Activated CD8-positive, alpha-beta memory T cell treated with anti-CD3 and anti-CD28 coated beads, Interleukin-2, amount 10 ng/mL, durations not matched to agents 7 days and 5 days (primary cell): ENCODE data around the gene MGAT5B. TPM values are rescaled to one million over a fixed set of nuclear protein-coding genes. Genes with fewer than 3 reads are reported as not detected.

ENCODE experiments used
- ATAC-seq: fragments of 150-1000 bp; cut with Tn5 transposase; one replicate; pipeline ENCODE4 v1.10.0; 2021; ENCODE audit warnings: moderate library complexity
- CTCF ChIA-PET: fragments of 350-600 bp; sonication (Branson Sonifier 250); formaldehyde crosslinking; loops from one replicate; lab custom pipeline; 2021; ENCODE audit warnings: antibody characterized with exemption; lab: Charles Lee
- DNase-seq: peaks from one replicate; pipeline ENCODE4 v3.0.0-alpha.2; 2020
- H3K27ac Mint-ChIP-seq: one replicate; pipeline ENCODE4 v1.8.0; 2021; ENCODE audit warnings: mild to moderate bottlenecking, mixed read lengths
- H3K27me3 Mint-ChIP-seq: one replicate; pipeline ENCODE4 v1.8.0; 2021; ENCODE audit warnings: mixed read lengths
- H3K36me3 Mint-ChIP-seq: one replicate; pipeline ENCODE4 v1.8.0; 2021; ENCODE audit warnings: mild to moderate bottlenecking, mixed read lengths
- H3K4me1 Mint-ChIP-seq: one replicate; pipeline ENCODE4 v1.8.0; 2021; ENCODE audit warnings: mixed read lengths
- H3K4me3 Mint-ChIP-seq: one replicate; pipeline ENCODE4 v1.8.0; 2021; ENCODE audit warnings: mild to moderate bottlenecking, moderate library complexity, mixed read lengths
- H3K9me3 Mint-ChIP-seq: one replicate; pipeline ENCODE4 v1.8.0; 2022; ENCODE audit warnings: low read depth, mixed read lengths
- total RNA-seq, 2 experiments: library from RNA; stranded (reverse); gene quantifications; one replicate each; pipeline ENCODE4 v1.2.3, GENCODE V29; 2021

MGAT5B gene
- total RNA-seq, 2 experiments from 2014 or later = 0.18 to 0.68 TPM

GRCh38 chr17:76873856-76874255 lies 5.7 kb downstream of the MGAT5B start:
- CTCF ChIA-PET = no interaction called here
- Mint-ChIP-seq H3K9me3 (peaks cover 5% of the 10 kb centered on the region), H3K4me1 (peaks cover 10% of the 10 kb centered on the region), H3K27ac (no peak overlapping the region), H3K4me3 (no peak overlapping the region), H3K27me3 (peaks cover 22% of the 10 kb centered on the region), H3K36me3 (peaks cover 2% of the 10 kb centered on the region)
- ATAC-seq (no peak), DNase-seq (no peak)

- ATAC-seq (no peak), DNase-seq (no peak)
- no peak overlapping the region for H3K27ac Mint-ChIP-seq
- H3K4me3 Mint-ChIP-seq = no peak overlapping the region
- peaks cover under 1% of the 10 kb centered on the region for H3K27me3 Mint-ChIP-seq
- H3K4me1 Mint-ChIP-seq = peaks cover 3% of the 10 kb centered on the region
- H3K9me3 Mint-ChIP-seq = peaks cover 5% of the 10 kb centered on the region
- peaks cover 2% of the 10 kb centered on the region for H3K36me3 Mint-ChIP-seq
- CTCF ChIA-PET = interaction anchor here (0.9 kb wide), 1 partner anchor 9 kb away, joined by 3 read pairs; the partner anchor contains the start of gene MGAT5B
Observed at GRCh38 chr17:76877437-76877836, 9.2 kb downstream of the MGAT5B start.

DNA sequence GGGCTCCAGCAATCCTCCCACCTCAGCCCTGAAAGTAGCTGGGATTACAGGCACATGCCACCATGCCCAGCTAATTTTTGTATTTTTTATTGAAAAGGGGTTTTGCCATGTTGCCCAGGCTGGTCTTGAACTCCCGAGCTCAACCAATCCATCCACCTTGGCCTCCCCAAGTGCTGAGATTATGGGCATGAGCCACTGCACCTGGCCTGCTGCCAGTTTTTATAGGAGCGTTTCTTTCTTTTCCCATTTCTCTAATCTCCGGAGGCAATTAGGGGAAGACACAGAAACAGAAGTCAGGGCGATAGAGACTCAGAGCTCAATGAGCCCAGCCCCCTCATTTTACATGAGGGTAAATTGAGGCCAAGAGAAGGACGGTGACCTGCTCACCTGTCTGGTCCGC lies 10.4 kb downstream of the MGAT5B start:
- Mint-ChIP-seq H3K27me3 (no peaks in the 10 kb centered on the region), H3K36me3 (peaks cover 2% of the 10 kb centered on the region), H3K4me3 (no peak overlapping the region), H3K4me1 (no peaks in the 10 kb centered on the region), H3K9me3 (peaks cover 5% of the 10 kb centered on the region), H3K27ac (no peak overlapping the region)
- ATAC-seq (no peak), DNase-seq (no peak)
- CTCF ChIA-PET = interaction anchor here (1.0 to 3.2 kb wide), 3 partner anchors 11 to 208 kb away, joined by 3 to 11 read pairs (median 8); partner anchors contain the start of gene MGAT5B

GRCh38 chr17:76879254-76879653 lies 11.1 kb downstream of the MGAT5B start:
- no peak for DNase-seq
- ATAC-seq = no peak
- Mint-ChIP-seq H3K9me3 (peaks cover 5% of the 10 kb centered on the region), H3K36me3 (peaks cover 2% of the 10 kb centered on the region), H3K4me1 (no peaks in the 10 kb centered on the region), H3K27me3 (no peaks in the 10 kb centered on the region), H3K27ac (no peak overlapping the region), H3K4me3 (no peak overlapping the region)
- CTCF ChIA-PET = interaction anchor here (0.8 to 3.2 kb wide), 4 partner anchors 11 to 208 kb away, joined by 3 to 11 read pairs (median 6); partner anchors contain the start of gene MGAT5B

- CTCF ChIA-PET = interaction anchor here (0.8 to 3.2 kb wide), 2 partner anchors 12 to 33 kb away, joined by 3 to 11 read pairs; partner anchors contain the start of gene MGAT5B
Observed at GRCh38 chr17:76879691-76880090, 11.5 kb downstream of the MGAT5B start.

DNA sequence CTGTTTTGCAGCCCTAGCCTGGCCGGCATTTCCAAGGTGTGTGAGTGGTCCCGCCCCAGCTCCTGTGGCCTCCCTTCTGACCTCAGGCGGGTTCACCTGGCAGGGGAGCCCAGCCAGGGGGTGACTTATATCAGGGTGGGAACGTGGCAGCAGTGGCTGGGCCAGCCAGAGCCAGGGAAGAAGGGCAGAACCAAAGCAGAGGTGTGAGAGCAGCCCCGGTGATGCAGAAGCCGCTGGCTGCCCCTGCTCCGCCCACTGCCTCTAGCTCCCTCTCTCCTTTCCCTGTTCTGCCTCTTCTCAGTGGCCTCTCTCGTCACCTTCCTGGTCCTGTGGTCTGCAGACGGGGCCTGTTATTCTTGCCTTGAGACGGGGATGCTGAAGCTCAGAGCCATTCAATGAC lies 12.1 kb downstream of the MGAT5B start:
- Mint-ChIP-seq H3K27me3 (no peaks in the 10 kb centered on the region), H3K36me3 (peaks cover 1% of the 10 kb centered on the region), H3K27ac (no peak overlapping the region), H3K4me3 (no peak overlapping the region), H3K4me1 (no peaks in the 10 kb centered on the region), H3K9me3 (peaks cover 4% of the 10 kb centered on the region)
- CTCF ChIA-PET = interaction anchor here (3.2 kb wide), 1 partner anchor 12 kb away, joined by 11 read pairs; the partner anchor contains the start of gene MGAT5B
- no peak for DNase-seq
- ATAC-seq = no peak

More at GRCh38 chr17:76879691-76880090, 11.5 kb downstream of the MGAT5B start:
- Mint-ChIP-seq H3K27me3 (no peaks in the 10 kb centered on the region), H3K36me3 (peaks cover 2% of the 10 kb centered on the region), H3K4me3 (no peak overlapping the region), H3K4me1 (no peaks in the 10 kb centered on the region), H3K27ac (no peak overlapping the region), H3K9me3 (peaks cover 5% of the 10 kb centered on the region)
- ATAC-seq (no peak), DNase-seq (no peak)

GRCh38 chr17:76880971-76881370 lies 12.8 kb downstream of the MGAT5B start:
- Mint-ChIP-seq H3K27ac (no peak overlapping the region), H3K4me3 (no peak overlapping the region), H3K4me1 (no peaks in the 10 kb centered on the region), H3K36me3 (no peaks in the 10 kb centered on the region), H3K9me3 (no peaks in the 10 kb centered on the region), H3K27me3 (no peaks in the 10 kb centered on the region)
- DNase-seq (no peak), ATAC-seq (no peak)
- CTCF ChIA-PET = interaction anchor here (3.2 kb wide), 1 partner anchor 13 kb away, joined by 11 read pairs; the partner anchor contains the start of gene MGAT5B

DNA sequence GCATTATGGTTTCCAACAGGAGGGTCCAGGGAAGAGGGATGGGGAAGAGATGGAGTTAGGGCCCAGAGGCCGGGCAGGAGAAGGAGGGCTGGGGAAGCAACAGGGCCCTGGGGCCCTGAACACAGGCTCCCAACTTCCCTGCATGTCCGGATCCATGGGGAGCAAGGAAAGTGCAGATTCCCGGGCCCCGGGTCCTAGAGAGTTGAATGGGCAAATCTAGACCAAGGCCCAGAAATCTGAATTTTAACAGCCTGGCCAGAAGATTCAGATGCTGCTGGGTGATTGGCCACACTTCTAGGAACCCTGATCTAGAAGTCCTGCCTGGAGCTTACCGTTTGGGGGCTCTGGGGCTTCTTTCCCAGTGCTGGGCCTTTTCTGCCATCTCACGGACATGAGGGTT lies 13.2 kb downstream of the MGAT5B start:
- CTCF ChIA-PET = interaction anchor here (0.7 to 3.2 kb wide), 2 partner anchors 13 to 190 kb away, joined by 3 to 11 read pairs; partner anchors contain the start of gene MGAT5B
- H3K36me3 Mint-ChIP-seq = no peaks in the 10 kb centered on the region
- no peak overlapping the region for H3K27ac Mint-ChIP-seq
- H3K4me1 Mint-ChIP-seq = no peaks in the 10 kb centered on the region
- no peaks in the 10 kb centered on the region for H3K9me3 Mint-ChIP-seq
- no peak overlapping the region for H3K4me3 Mint-ChIP-seq
- no peaks in the 10 kb centered on the region for H3K27me3 Mint-ChIP-seq
- DNase-seq = no peak
- ATAC-seq = no peak

- Mint-ChIP-seq H3K4me1 (no peaks in the 10 kb centered on the region), H3K27me3 (no peaks in the 10 kb centered on the region), H3K9me3 (no peaks in the 10 kb centered on the region), H3K27ac (no peak overlapping the region), H3K36me3 (no peaks in the 10 kb centered on the region), H3K4me3 (no peak overlapping the region)
- ATAC-seq (no peak), DNase-seq (no peak)
- CTCF ChIA-PET = interaction anchor here (0.7 kb wide), 1 partner anchor 189 kb away, joined by 3 read pairs; no protein-coding TSS in a partner anchor
Observed at GRCh38 chr17:76881966-76882365, 13.8 kb downstream of the MGAT5B start.

- Mint-ChIP-seq H3K9me3 (no peaks in the 10 kb centered on the region), H3K4me3 (no peak overlapping the region), H3K4me1 (no peaks in the 10 kb centered on the region), H3K27me3 (no peaks in the 10 kb centered on the region), H3K27ac (no peak overlapping the region), H3K36me3 (no peaks in the 10 kb centered on the region)
- ATAC-seq = no peak
- no peak for DNase-seq
- CTCF ChIA-PET = interaction anchor here (1.4 to 1.8 kb wide), 3 partner anchors 16 to 174 kb away, joined by 3 to 5 read pairs (median 5); partner anchors contain the start of gene MGAT5B
Observed at GRCh38 chr17:76883744-76884525, 15.7 kb downstream of the MGAT5B start.

DNA sequence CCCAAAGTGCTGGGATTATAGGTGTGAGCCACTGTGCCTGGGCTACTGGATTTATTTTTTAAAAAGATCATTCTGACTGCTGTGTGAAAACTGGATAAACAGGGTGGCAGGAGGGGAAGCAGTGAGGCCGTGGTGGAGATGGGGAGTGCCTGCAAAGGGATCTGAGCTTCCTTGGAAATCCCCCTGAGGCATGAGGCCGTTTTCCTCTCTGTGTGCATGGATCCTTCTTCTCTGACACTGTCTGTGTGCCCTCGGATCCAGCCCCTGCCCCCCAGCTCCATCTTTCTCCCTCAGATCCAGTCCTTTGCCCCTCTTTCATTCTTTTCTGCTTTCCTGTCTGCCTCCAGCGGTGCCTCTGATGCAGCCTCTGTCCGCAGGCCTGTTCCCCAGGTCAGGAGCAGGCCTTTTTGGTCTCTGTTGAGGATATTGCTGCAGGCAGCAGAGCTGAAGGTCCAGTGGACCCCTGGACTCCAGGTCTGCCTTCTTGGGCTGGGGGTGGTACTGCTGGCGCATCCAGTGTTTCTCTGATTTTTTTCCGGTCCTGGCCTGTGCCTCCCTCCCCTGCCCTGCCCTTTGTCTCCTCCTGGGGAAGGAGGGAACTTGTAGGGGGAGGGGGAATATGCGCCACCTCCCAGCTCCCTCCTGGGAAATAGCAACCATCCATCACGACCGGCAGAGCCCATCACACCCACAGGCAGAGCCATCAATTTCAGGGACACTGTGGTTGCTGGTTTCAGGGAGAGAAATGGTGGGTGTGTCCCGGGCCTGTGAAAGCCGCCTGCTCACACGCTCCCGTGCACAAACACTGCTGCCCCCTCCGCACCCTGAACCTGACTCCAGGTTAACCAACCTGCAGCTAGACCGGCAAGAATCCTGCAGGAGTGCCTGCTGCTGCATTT lies 17.0 kb downstream of the MGAT5B start:
- Mint-ChIP-seq H3K9me3 (no peaks in the 10 kb centered on the region), H3K4me3 (no peak overlapping the region), H3K4me1 (no peaks in the 10 kb centered on the region), H3K27ac (no peak overlapping the region), H3K36me3 (no peaks in the 10 kb centered on the region), H3K27me3 (no peaks in the 10 kb centered on the region)
- DNase-seq (no peak), ATAC-seq (no peak)
- CTCF ChIA-PET = interaction anchor here (1.4 to 1.8 kb wide), 2 partner anchors 17 to 171 kb away, joined by 5 read pairs; partner anchors contain the start of gene MGAT5B

GRCh38 chr17:76885894-76886290 lies 17.7 kb downstream of the MGAT5B start:
- Mint-ChIP-seq H3K9me3 (no peaks in the 10 kb centered on the region), H3K4me3 (no peak overlapping the region), H3K27me3 (no peaks in the 10 kb centered on the region), H3K36me3 (no peaks in the 10 kb centered on the region), H3K27ac (no peak overlapping the region), H3K4me1 (no peaks in the 10 kb centered on the region)
- DNase-seq (no peak), ATAC-seq (no peak)
- CTCF ChIA-PET = no interaction called here

DNA sequence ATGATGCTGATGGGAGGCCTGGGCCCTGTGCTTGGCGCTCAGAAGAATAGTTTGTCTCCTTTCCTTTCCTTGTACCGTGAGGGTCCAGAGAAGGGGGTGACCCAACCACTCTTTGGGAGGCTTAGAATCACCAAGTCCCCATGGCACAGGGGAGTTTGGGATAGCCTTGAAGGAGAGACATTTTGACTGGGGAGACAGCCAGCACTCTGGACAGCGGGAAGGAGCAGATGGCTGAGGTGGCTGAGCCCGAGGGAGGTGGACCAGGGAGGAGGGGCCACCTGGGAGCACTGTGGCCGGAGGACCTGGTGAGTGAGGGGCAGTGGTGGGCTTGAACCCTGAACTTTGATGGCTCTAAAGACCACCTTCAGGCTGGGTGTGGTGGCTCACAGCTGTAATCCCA lies 18.2 kb downstream of the MGAT5B start:
- no peaks in the 10 kb centered on the region for H3K9me3 Mint-ChIP-seq
- no peak overlapping the region for H3K27ac Mint-ChIP-seq
- H3K4me1 Mint-ChIP-seq = no peaks in the 10 kb centered on the region
- H3K36me3 Mint-ChIP-seq = no peaks in the 10 kb centered on the region
- H3K27me3 Mint-ChIP-seq = no peaks in the 10 kb centered on the region
- CTCF ChIA-PET = no interaction called here
- H3K4me3 Mint-ChIP-seq = no peak overlapping the region
- no peak for ATAC-seq
- no peak for DNase-seq
